ENCODE measurements around the gene IQSEC1.

DNA sequence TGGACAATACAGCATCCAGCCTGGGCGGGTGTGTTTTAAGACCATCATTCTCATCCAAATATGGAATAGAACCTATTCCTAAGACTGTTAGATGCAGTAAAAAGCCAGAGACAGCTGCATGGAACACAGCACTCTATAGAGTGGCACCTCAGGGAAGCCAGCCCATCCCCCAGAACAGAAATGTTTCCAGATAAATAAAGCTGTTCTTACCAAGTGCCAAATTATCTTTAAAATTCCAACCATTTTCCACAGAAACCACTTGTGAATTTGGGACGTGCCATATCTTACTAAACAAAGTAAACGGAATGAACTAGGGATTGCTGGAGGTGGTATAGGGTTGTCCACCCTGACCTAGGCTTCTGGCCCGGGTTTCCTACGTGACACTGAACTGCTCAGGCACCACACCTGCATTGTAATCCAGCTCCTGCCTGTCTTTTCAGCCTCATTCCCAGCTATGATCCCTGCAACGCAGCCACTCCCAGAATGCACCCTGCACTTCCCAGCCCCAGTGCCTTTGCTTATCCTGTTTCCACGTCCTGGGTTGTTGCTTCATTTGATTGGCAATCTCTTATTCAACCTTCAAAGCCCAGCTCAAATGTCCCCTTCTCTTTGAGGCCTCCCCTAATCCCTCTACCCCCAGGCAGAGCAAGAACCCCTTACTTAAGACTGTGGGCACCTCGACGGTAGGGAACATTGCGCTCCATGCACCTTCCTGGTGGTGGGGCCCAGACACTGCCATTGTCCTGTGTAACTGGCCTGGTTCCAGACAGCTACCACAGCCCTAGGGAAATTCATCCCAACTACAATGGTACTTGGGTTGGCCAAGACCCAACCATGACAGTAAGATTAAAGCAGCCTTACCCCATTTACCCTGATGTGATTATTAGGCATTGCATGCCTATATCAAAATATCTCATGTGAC, 100.2 kb downstream of the IQSEC1 start:
- TF ChIP-seq, protein P1, sequence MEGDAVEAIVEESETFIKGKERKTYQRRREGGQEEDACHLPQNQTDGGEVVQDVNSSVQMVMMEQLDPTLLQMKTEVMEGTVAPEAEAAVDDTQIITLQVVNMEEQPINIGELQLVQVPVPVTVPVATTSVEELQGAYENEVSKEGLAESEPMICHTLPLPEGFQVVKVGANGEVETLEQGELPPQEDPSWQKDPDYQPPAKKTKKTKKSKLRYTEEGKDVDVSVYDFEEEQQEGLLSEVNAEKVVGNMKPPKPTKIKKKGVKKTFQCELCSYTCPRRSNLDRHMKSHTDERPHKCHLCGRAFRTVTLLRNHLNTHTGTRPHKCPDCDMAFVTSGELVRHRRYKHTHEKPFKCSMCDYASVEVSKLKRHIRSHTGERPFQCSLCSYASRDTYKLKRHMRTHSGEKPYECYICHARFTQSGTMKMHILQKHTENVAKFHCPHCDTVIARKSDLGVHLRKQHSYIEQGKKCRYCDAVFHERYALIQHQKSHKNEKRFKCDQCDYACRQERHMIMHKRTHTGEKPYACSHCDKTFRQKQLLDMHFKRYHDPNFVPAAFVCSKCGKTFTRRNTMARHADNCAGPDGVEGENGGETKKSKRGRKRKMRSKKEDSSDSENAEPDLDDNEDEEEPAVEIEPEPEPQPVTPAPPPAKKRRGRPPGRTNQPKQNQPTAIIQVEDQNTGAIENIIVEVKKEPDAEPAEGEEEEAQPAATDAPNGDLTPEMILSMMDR (IDR thresholded peaks at IDR 0.05), result no peak
- no peak for TF ChIP-seq POLR2A (IDR thresholded peaks at IDR 0.05)

All from Peyer's patch (tissue), 4 donors.